Dendritic cell treated with granulocyte-macrophage colony-stimulating factor and Interleukin-4, amounts not matched to agents 40 ng/mL and 50 ng/mL, for 4 days (primary cell): ENCODE measurements around the gene RHBDL2.
"Not testable (repeated sequence)": the region's sequence is repeated elsewhere in the genome, so short reads cannot be mapped to it uniquely, and the experiment has no call there.

ENCODE experiments used
- H3K27ac Mint-ChIP-seq: one replicate; pipeline ENCODE4 v1.8.0; 2022; ENCODE audit warnings: mild to moderate bottlenecking, mixed read lengths
- H3K27me3 Mint-ChIP-seq: one replicate; pipeline ENCODE4 v1.8.0; 2022; ENCODE audit warnings: mild to moderate bottlenecking, mixed read lengths
- H3K36me3 Mint-ChIP-seq: one replicate; pipeline ENCODE4 v1.8.0; 2022; ENCODE audit warnings: low read depth, mixed read lengths
- H3K4me1 Mint-ChIP-seq: one replicate; pipeline ENCODE4 v1.8.0; 2022; ENCODE audit warnings: low read depth, mixed read lengths
- H3K4me3 Mint-ChIP-seq: one replicate; pipeline ENCODE4 v1.8.0; 2022; ENCODE audit warnings: mild to moderate bottlenecking, moderate library complexity, mixed read lengths
- H3K9me3 Mint-ChIP-seq: one replicate; pipeline ENCODE4 v1.8.0; 2022; ENCODE audit warnings: mixed read lengths
- intact Hi-C: fragments of 100-400 bp; cut with micrococcal nuclease; formaldehyde crosslinking; loops from one replicate; pipeline ENCODE4 v1.15.0; 2022

The RHBDL2 gene

DNA sequence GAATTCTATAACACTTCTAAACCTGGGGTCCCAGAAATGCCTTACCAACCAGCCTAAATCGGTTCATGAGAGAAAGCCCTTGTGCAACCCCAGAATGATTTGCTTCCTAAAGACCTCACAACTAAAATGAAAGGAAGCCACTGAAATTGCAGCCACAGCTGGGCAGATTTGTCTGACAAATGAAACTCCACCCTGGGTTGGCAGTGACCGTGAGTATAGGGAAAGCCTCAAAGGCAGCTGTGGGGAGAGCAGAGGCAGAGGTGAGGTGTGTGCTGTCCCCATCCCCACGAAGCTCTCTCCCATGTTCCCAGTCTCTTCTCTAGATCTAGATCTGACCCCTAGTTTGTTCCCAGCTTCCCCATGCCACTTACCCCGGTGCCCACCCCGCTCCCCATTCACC lies 23.1 kb downstream of the RHBDL2 start:
- H3K36me3 Mint-ChIP-seq: peaks cover 15% of the 10 kb centered on the region
- intact Hi-C loops: no loop called here
- H3K9me3 Mint-ChIP-seq: no peaks in the 10 kb centered on the region

DNA sequence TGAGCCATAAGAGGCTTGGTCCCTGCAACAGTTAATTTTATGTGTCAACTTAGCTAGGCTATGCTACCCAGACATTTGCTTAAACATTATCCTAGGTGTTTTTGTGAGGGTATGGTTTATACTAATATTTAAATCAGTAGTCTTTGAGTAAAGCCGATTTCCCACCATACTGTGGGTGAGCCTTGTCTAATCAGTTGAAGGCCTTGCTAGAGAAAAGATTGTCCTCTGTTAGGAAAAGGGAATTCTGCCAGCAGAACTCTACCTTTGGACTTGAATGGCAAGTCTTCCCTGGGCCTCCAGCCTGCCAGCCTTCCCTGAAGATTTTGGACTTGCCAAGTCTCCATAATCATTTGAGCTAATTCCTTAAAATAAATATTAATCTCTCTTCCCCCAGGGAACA lies 23.9 kb downstream of the RHBDL2 start:
- H3K9me3 Mint-ChIP-seq: no peaks in the 10 kb centered on the region
- intact Hi-C loops: no loop called here
- H3K4me1 Mint-ChIP-seq: no peaks in the 10 kb centered on the region
- no peak overlapping the region for H3K4me3 Mint-ChIP-seq
- no peaks in the 10 kb centered on the region for H3K27me3 Mint-ChIP-seq
- H3K36me3 Mint-ChIP-seq: peaks cover 17% of the 10 kb centered on the region
- no peak overlapping the region for H3K27ac Mint-ChIP-seq

More for the DNA sequence above, 23.1 kb downstream of the RHBDL2 start:
- Mint-ChIP-seq H3K27me3 (no peaks in the 10 kb centered on the region), H3K27ac (no peak overlapping the region), H3K4me1 (no peaks in the 10 kb centered on the region), H3K4me3 (no peak overlapping the region)

DNA sequence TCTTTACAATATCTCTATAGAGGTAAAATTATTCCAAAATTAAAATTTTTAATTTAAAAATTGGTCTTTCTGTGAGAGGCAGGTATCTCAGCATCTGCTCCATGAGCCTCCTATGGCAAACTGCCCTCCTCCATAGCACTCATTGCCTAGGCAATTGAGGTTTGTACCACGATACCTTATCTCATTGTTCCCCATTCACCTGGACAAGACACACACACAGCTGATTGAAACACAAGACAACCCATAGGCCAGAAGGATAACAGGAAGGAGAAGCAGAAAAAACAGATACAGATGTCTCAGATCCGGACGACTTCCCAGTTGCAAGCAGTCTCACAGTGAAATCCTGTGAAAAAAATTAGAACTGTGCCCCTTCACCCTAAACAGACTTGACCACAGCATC lies 24.3 kb downstream of the RHBDL2 start:
- intact Hi-C loops: no loop called here
- H3K9me3 Mint-ChIP-seq: no peaks in the 10 kb centered on the region
- H3K36me3 Mint-ChIP-seq: peaks cover 17% of the 10 kb centered on the region
- no peak overlapping the region for H3K4me3 Mint-ChIP-seq
- H3K27ac Mint-ChIP-seq: no peak overlapping the region
- H3K27me3 Mint-ChIP-seq: no peaks in the 10 kb centered on the region
- H3K4me1 Mint-ChIP-seq: no peaks in the 10 kb centered on the region

DNA sequence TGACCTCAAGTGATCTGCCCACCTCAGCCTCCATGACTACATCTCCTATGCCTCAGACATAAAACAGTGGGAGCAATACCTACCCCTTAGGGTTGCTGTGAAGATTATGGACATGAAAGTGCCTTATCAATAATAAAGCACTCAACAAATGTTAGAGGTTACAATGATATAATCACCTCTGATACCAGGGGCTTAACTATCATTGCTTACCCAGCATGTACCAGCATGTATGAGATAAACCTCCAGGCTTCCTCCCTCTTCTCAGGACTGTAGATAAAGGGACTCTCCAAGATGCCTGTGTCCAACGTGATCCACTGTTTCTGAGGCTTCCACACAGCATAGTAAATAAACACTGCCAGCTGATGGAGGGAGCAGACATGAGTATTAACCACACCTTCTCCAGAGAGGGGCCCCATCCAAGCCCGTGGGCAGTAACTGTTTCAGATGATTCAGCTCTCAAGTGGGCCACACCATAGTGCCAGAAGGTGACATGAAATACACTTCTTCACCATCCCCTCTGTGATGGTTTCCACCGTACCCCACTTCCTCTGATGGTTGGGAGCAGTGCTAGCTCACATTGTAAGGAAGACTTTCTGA lies 26.2 kb downstream of the RHBDL2 start:
- Mint-ChIP-seq H3K4me1 (no peaks in the 10 kb centered on the region), H3K27ac (no peak overlapping the region), H3K27me3 (no peaks in the 10 kb centered on the region), H3K36me3 (peaks cover 17% of the 10 kb centered on the region), H3K4me3 (no peak overlapping the region), H3K9me3 (no peaks in the 10 kb centered on the region)
- intact Hi-C loops: no loop called here

DNA sequence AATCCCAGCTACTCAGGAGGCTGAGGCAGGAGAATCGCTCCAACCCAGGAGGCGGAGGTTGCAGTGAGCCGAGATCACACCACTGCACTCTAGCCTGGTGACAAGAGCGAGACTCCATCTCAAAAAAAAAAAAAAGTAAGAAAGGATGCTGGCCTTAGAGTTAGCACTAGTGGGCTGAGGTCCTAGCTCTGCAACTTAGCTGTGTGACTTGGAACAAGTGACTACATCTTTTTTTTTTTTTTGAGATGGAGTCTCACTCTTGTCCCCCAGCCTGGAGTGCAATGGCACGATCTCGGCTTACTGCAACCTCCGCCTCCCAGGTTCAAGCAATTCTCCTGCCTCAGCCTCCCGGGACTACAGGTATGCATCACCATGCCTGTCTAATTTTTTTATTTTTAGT lies 26.7 kb downstream of the RHBDL2 start:
- intact Hi-C loops, H3K4me3 Mint-ChIP-seq, H3K27me3 Mint-ChIP-seq: not testable (repeated sequence)

DNA sequence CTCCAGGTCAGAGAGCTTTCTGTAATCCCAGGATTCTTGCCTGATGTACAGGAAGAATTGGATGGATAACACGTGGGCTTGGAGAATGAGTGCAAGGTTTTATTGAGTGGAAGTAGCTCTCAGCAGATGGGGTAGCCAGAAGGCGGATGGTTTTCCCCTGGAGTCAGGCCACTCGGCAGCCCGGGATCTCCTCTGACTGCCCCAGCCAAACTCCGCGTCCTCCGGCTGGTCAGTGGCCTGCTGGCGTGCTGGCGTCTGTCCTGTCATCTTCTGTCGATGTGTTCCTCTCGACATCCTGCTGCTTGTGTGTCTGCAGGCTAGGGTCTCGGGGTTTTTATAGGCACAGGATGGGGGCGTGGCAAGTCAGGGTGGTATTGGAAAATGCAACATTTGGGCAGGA lies 32.8 kb downstream of the RHBDL2 start:
- Mint-ChIP-seq H3K9me3 (peaks cover 12% of the 10 kb centered on the region), H3K27ac (no peak overlapping the region), H3K27me3 (no peaks in the 10 kb centered on the region), H3K4me3 (no peak overlapping the region), H3K36me3 (peaks cover 9% of the 10 kb centered on the region), H3K4me1 (no peaks in the 10 kb centered on the region)
- intact Hi-C loops: no loop called here

More for the DNA sequence above, 26.7 kb downstream of the RHBDL2 start:
- H3K4me1 Mint-ChIP-seq, H3K27ac Mint-ChIP-seq, H3K9me3 Mint-ChIP-seq: not testable (repeated sequence)
- peaks cover 17% of the 10 kb centered on the region for H3K36me3 Mint-ChIP-seq

DNA sequence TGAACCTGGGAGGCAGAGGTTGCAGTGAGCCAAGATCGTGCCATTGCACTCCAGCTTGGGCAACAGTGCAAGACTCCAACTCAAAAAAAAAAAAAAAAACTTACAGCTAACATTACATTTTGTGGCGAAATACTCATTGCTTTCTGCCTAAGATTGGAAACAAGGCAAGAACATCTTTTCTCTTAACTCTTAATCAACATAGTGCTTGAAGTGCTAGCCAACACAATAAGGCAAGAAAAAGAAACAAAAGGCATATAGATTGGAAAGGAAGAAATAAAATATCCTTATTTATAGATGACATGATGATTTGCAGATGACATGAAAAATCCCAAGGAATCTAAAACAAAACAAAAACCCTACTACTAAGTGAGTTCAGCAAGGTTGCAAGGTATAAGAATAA lies 35.6 kb downstream of the RHBDL2 start:
- Mint-ChIP-seq H3K4me1 (no peaks in the 10 kb centered on the region), H3K27me3 (no peaks in the 10 kb centered on the region), H3K36me3 (peaks cover 4% of the 10 kb centered on the region), H3K27ac (no peak overlapping the region), H3K9me3 (peaks cover 12% of the 10 kb centered on the region), H3K4me3 (no peak overlapping the region)
- intact Hi-C loops: no loop called here

DNA sequence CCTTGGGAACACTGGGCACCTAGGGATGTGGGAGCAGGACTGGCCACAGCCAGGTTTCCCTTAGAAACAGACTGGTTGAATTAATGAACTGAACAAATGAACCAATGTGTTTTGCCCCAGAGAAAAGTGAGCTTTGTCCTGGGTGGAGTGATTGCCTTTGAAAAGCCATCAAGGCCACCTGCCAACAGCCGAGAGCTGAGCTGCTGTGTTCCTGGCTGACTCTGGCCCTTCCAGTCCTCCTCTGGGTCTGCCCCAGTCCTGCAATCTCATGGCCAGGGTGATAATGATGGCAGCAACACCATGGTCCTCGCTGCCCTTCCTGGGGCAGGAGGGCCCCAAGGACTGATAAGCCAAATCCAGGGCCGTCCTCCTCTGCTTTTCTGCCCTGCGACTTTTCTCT lies 42.1 kb downstream of the RHBDL2 start:
- Mint-ChIP-seq H3K27ac (no peak overlapping the region), H3K27me3 (no peaks in the 10 kb centered on the region), H3K4me1 (no peaks in the 10 kb centered on the region), H3K4me3 (no peak overlapping the region), H3K36me3 (no peaks in the 10 kb centered on the region), H3K9me3 (no peaks in the 10 kb centered on the region)
- intact Hi-C loops: no loop called here

DNA sequence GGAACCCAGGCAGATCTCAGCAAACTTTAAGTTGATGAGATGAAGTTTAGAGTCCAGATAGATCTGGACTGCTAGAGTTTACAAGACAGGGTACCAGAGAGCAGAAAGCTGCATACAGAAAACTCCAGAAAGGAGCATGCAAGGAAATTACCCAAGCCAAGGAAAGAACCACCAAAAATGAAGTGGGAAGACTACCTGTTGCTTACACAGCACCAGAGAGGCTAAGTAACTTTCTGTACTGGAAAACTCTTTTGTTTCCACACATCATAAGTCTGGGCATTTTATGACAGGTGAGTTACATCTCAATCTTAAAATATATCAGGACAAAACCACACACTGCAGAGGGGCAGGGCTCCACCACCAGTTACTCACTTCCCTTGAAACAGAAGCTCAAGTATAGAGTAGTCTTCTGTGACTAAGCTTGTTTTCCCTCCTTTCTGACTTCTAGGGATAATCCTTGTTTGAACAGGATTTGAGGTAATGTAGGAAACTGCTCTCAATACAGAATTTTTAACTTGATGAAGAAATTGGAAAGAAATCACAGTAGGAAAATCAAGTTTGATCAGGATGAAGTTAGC lies 42.9 kb downstream of the RHBDL2 start:
- Mint-ChIP-seq H3K27ac (no peak overlapping the region), H3K4me1 (no peaks in the 10 kb centered on the region), H3K27me3 (no peaks in the 10 kb centered on the region), H3K9me3 (no peaks in the 10 kb centered on the region), H3K4me3 (no peak overlapping the region), H3K36me3 (no peaks in the 10 kb centered on the region)
- intact Hi-C loops: no loop called here

DNA sequence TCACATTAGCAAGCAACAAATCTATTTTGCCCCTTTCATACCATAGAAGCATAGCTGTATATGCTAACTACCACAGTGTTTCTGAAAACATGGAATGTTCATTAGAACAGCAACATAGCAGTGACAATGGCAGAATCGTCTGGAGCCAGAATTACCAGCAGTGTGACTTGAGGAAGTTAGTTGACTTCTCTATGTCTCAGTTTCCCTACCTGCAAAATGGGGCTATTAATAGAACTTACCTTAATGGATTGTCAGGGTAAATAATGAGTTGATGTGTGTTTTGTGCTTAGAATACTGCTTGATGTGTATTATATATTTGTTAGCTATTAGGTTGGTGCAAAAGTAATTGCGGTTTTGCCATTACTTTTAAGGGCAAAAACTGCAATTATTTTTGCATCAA lies 45.5 kb downstream of the RHBDL2 start:
- Mint-ChIP-seq H3K27ac (no peak overlapping the region), H3K9me3 (no peaks in the 10 kb centered on the region), H3K4me3 (no peak overlapping the region), H3K36me3 (no peaks in the 10 kb centered on the region), H3K4me1 (no peaks in the 10 kb centered on the region), H3K27me3 (no peaks in the 10 kb centered on the region)
- intact Hi-C loops: no loop called here

DNA sequence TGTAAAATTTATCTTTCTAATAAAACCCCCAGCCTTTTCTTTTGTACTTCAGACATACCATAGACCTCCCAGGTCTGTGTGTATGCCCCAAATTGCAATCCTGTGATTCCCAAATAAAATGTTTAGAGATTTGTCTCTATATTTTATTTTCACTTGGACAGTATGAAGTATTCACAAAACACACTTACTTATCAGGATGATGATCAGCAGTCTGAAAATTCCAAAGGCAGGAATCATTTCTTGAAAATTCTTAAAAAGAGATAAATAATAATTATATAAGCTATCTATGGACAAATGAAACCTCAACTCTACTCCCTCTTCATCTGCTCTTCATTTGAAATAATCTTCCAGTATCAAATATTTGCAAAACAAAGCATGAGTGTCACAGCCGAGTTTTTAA lies 48.7 kb downstream of the RHBDL2 start:
- H3K4me1 Mint-ChIP-seq: no peaks in the 10 kb centered on the region
- no peak overlapping the region for H3K4me3 Mint-ChIP-seq

DNA sequence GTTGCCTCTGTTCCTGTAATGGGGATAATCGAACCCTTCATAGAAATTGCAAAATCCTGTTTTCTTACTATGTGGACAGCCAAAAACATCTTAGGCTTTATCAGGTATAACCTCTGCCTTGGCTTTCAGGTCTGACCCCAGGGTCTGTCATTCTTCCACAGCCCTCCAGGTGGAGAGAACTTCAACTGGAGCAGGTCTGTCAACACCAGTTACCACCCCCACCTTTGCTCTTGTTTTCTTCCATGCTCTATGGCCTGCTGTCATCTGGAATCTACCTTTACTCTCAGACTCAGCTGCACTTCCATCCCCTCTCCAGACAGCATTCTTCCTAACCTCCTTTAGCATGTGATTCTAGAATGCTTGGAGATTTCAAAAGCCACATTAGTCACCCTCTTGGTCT lies 49.9 kb downstream of the RHBDL2 start:
- Mint-ChIP-seq H3K27ac (no peak overlapping the region), H3K27me3 (no peaks in the 10 kb centered on the region), H3K4me1 (no peaks in the 10 kb centered on the region), H3K36me3 (peaks cover 7% of the 10 kb centered on the region), H3K4me3 (no peak overlapping the region), H3K9me3 (no peaks in the 10 kb centered on the region)
- intact Hi-C loops: no loop called here

More for the DNA sequence above, 48.7 kb downstream of the RHBDL2 start:
- Mint-ChIP-seq H3K9me3 (no peaks in the 10 kb centered on the region), H3K27ac (no peak overlapping the region), H3K27me3 (no peaks in the 10 kb centered on the region), H3K36me3 (peaks cover 7% of the 10 kb centered on the region)
- intact Hi-C loops: no loop called here

DNA sequence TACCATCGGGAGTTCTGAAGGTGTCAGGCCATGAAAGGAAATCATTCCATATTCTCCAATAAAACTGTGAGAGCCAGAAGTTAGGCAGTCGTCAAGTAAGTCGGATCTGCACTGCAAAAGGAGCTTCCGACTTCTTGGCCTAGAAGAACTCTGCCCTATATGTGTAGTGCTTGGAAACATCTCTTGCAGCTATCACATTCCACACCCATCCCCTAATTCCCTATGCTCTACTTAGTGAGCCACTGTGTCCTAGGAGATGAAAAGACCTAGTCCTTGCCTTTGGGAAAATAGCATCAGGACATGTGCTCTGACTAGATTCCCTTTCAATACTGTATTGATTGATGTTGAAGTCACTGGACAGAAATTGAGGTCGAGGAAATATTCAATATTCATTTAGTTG lies 52.0 kb downstream of the RHBDL2 start:
- intact Hi-C loops: no loop called here
- H3K36me3 Mint-ChIP-seq: peaks cover 7% of the 10 kb centered on the region
- H3K4me1 Mint-ChIP-seq: no peaks in the 10 kb centered on the region
- no peak overlapping the region for H3K4me3 Mint-ChIP-seq
- no peak overlapping the region for H3K27ac Mint-ChIP-seq
- H3K27me3 Mint-ChIP-seq: no peaks in the 10 kb centered on the region
- H3K9me3 Mint-ChIP-seq: no peaks in the 10 kb centered on the region

DNA sequence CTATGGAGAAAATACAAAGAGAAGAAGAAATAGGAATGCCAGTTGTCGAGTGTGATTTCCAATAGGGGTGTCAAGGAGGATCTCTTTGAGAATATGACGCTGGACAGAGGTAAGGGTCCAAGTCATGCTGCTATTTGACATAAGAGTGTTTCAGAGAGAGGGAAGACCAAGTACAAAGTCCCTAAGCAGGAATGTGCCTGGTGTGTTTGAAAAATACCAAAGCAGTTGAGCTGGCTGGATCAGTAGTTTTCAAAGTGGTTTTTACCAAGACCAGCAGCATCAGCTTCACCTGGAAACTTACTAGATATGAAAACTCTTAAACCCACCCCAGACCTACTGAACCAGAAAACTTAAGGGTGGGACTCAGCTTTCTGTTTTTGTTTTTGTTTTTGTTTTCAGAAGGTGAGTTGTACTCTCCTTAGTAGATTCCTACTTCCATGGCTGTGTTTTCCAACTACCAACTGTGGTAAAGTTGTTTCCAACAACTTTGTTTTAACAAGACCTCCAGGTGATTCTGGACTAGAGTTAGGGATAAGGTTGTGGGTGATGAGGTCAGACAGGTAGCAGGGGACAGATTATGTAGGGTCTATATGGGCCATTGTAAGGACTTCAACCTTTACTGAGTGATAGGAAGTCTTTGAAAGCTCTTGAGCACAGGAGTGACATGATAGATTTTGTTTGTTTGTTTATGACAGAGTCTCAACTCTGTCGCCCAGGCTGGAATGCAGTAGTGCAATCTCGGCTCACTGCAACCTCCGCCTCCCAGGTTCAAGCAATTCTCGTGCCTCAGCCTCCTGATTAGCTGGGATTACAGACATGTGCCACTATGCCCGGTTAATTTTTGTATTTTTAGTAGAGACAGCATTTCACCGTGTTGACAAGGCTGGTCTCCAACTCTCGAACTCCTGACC lies 53.0 kb downstream of the RHBDL2 start:
- Mint-ChIP-seq H3K4me1 (no peaks in the 10 kb centered on the region), H3K27me3 (no peaks in the 10 kb centered on the region), H3K36me3 (peaks cover 7% of the 10 kb centered on the region), H3K4me3 (no peak overlapping the region), H3K27ac (no peak overlapping the region), H3K9me3 (no peaks in the 10 kb centered on the region)
- intact Hi-C loops: no loop called here
